ENCODE results near the gene MLLT3. TPM values are rescaled to one million over a fixed set of nuclear protein-coding genes. Genes with fewer than 3 reads are reported as not detected.

MLLT3 gene
- total RNA-seq, 1 donor from 2014 or later = 3.8 TPM

GRCh38 chr9:20625003-20625349, 2.7 kb upstream of the MLLT3 start:
- DNase-seq (ENCODE audit: low read depth in 2 of 2) = no peak

DNA sequence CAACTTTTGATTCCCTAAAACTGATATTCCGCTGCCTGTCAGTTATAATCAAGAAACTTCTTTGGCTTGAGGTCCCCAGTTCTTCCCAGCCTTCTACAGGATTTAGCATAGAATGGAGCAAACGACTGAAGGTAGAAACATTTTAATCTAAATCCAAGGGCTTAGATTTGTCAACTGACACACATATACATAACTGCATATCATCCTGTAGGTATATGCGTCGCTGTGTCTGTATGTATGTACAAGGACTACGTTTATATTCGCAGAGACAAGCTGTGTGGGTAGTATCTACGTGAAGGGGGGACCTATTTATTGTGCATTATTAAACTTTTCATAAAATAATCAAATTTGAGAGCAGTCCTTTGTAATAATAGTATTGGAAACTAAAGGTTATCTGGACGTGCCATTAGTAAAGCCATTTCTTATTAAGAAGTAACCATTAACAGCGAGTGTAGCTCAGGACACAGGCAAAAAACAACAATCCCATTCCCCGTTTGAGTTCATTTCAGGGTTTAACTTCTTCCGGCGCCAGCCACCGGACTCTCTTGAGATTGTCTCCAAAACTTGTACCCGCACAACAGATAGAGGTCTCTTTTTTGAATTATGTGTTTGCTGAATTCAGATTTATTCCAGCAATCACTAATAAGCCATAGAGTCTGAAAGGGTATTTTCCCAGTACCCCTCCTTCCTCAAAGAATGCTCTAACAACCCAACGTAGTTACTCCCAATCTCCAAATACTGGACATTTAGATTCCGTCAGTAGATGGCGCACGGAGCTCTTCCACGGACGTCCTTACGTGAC, 2.1 kb upstream of the MLLT3 start:
- DNase-seq (ENCODE audit: low read depth in 2 of 2) = peak; percentile 81 to 86

GRCh38 chr9:20623748-20624124, 1.4 kb upstream of the MLLT3 start:
- DNase-seq (ENCODE audit: low read depth in 2 of 2) = peak in 1 of 2 donors; percentile 7

DNA sequence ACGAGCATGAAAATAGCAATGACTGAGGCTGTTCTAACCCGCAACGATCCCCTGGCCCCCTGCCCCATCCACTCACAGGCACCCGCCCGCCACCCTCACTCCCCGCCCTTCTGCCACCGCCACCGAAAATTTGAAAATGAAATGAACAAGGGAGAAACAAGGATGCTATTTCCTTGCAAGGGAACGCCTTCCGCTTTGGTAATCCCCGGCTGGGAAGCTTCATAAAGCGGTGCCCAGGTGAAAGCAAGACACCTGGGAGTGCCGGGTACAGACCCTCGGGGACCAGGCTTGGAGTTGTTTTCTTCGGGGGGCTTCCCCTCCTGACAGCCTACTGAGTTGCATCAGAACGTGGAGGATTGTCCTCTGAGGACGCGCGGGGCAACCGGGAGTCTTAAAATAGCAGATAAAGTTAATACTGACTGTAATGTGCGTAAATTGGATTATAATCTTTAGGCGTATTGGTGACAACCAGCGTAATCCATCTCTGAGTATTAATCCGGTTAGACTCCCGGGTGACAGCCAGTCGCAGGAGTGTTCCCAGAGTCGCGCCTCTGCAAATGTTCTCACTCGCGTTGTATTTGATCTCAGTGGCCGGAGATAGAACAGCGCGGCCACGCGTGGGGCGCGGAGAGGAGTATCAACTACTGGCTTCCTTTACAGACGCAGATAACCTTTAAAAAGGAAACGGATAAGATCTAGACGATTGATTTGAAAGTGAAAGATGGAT, 885 bp upstream of the MLLT3 start:
- DNase-seq (ENCODE audit: low read depth in 2 of 2) = peak; percentile 6 to 15

GRCh38 chr9:20621471-20622329, 599 bp downstream of the MLLT3 start:
- peak; percentile 72 to 77 for DNase-seq (ENCODE audit: low read depth in 2 of 2)

DNA sequence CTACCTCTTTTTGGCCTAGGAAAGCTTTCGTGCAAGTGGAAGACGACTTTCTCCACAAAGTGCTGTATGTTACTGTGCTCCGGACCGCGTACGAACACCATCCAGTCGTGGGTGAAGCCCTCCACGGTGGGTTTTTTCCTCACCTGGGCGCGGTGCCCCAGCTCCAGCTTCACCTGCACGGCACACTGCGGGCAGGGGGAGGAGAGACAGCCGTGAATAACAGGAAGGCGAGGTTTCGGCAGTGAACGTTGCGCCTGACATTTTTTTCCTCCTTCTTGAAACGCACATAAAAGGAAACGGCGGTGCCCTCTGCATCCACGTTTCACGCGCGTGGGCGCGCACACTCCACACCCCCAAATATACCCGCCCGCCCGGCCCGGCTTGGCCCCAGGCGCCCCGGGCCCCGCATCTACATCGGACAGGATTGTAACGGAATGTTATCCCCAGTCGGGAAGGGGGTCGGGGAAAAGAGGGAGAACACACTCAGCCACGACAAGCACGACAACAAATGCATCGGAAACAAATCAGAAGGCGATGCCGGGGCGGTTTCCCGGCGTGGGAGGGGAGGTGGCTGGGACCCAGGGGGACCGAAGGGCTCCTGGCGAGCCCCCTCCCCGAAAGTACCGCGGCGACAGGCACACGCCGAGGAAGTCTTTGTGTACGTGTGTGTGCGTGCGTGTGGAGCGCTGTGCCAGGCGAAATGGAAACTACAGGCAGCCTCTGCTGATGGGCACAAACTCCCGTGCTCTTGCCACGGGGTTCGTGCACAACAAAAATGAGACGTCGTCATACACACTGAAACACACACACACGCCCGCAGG, 1.4 kb downstream of the MLLT3 start:
- peak; percentile 61 to 64 for DNase-seq (ENCODE audit: low read depth in 2 of 2)

GRCh38 chr9:20619487-20620200, 2.7 kb downstream of the MLLT3 start:
- peak; percentile 2 to 8 for DNase-seq (ENCODE audit: low read depth in 2 of 2)

GRCh38 chr9:20618361-20618802, 3.9 kb downstream of the MLLT3 start:
- peak; percentile 90 to 93 for DNase-seq (ENCODE audit: low read depth in 2 of 2)

DNA sequence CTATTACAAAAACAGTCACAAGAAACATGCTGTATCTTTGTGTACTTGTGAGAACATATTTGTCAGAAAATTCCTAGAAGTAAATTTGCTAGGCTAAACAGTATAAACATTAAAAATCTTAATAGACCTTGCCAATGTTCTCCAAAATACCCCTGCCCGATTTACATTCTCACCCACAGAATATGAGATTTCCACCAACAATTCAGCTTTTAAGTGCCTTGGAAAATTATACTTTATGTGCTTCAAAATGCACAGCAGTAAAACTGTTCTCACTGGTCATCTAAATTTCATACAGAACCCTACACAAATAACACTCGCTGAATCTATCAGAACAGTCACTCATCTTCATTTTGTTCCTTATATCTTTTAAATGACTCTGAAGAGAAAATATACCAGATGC, 5.5 kb downstream of the MLLT3 start:
- no peak for DNase-seq (ENCODE audit: low read depth in 2 of 2)

DNA sequence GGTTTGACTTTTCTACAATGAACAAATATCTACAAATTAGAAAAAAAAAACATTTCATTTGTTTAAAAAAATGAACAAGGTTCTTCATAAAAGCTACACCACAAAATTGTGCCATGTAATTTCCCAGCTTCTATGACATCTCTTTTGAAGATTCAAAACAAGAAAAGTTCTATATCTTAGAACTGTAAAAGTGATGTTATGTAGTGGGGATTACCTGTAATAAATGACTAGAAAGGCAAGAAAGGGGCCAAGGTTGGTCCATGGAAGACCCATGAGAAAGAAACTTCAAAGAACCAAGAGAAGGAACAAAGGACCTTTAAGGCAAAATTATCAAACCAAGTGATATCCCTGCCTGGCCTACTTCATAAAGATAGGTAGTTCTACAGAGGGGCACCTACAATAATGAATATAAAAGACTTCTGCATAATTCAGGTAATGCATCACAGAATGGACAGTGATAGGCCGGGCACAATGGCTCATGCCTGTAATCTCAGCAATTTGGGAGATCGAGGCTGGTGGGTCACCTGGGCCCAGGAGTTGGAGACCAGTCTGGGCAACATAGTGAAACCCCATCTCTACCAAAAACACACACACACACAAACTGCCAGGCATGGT, 7.6 kb downstream of the MLLT3 start:
- DNase-seq (ENCODE audit: low read depth in 2 of 2) = no peak

GRCh38 chr9:20611691-20612287, 10.5 kb downstream of the MLLT3 start:
- DNase-seq (ENCODE audit: low read depth in 2 of 2) = peak in 1 of 2 donors; percentile 33

GRCh38 chr9:20610591-20610990, 11.7 kb downstream of the MLLT3 start:
- DNase-seq (ENCODE audit: low read depth in 2 of 2) = no peak

DNA sequence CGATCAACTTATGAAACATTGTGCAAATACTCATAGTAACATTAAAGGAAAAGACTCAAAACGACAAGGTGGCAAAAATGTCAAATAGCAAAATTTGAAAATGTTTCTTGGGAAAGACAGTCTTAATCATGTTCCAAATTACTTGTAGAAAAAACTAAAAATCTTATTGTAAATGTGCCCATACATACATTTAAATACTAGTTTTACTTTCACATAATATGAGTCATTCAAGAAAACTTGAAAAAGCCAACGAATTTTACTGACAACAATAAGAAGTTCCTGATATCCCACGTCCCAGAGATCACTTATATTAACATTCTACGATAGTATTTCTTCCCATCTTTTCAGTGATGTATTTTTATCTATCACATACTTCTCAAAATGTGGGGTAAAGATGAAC, 13.7 kb downstream of the MLLT3 start:
- no peak for DNase-seq (ENCODE audit: low read depth in 2 of 2)

DNA sequence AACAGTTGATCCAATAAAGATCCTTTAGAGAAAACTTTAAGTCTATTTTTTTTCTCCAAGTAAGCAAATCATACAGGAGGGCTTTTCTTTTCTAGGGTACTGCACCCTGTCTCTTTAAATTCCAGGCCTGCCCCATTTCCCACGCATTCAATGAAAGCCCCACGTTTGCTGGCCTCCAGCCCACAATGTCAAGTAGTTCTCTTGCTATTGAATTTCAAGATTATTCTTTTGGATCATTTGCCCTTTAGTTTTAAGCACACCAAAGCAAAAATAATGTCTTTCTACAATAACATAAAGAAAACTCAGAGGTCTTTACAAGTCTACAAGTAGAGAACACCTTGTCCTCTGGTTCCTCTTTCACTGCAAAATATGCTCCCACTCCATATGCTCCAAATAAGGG, 15.6 kb downstream of the MLLT3 start:
- no peak for DNase-seq (ENCODE audit: low read depth in 2 of 2)

DNA sequence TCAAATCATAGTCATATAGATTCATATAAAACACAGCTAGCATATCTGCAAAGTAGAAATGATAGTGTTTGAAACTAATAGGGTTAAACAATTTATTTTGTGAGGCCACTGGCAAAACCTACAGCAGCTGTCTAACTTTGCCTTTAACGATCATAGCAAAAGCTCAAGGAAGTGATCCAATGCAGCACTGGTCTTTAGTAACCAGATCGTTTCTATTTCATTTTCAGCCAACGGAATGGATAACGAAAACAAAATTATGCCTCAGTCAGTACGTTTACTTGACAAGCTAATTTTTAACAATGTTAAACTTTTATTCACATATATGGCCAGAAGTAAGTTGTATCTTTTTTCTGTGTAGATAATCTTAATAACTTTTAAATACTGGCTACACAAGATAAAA, 17.7 kb downstream of the MLLT3 start:
- peak in 1 of 2 donors; percentile 66 for DNase-seq (ENCODE audit: low read depth in 2 of 2)

DNA sequence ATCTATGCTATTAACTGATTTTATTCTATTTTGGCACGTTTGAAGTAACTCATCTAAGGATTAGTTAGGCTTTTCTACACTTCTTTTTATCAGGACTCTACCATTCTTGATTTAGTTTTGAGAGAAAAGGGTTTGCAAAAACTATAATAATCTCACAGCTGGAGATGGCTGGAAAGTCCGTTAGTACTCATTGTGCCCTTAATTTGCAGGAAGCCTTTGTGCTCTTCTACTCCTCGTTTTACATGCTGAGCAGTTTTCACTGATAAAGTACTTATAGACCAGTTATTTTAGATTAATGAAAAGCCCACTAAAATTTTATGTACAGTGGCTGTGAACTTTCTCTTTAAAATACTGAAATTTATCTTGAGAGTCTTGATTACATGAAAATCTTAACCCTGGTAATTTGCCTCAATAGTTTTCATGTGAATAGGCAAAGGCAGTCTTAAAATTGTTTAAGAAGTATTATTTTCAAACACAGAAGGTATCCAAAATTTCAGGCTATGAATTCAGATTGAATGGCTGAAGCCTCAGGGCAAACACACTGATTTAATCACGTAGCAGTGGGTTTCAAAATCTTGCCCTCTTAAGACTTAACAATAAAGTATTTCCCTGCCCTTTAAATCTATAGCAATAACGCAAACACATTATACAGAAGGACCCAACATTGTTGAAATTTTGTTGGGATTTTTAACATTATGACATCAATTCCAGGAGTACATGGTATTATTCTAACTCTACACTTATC, 18.6 kb downstream of the MLLT3 start:
- DNase-seq (ENCODE audit: low read depth in 2 of 2) = no peak

DNA sequence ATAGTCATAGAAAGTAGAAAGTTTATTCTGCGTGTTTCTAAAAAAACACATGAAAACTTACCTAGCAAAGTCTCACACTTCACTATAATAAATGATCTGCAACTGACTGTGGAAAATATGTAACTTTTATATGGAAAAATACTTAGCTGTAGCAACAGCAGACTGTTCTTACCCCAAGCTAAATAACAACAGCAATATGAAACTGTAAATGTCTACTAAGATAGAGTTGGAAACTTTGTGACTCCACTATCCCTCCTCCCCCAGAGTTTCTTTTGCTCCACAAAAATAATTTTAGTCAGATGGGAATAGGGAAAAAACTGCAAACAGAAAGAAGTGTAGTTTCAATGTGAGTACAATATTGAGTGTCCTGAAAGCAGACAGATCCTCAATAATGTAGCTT, 21.0 kb downstream of the MLLT3 start:
- no peak for DNase-seq (ENCODE audit: low read depth in 2 of 2)

GRCh38 chr9:20599195-20599594, 23.1 kb downstream of the MLLT3 start:
- no peak for DNase-seq (ENCODE audit: low read depth in 2 of 2)

GRCh38 chr9:20598367-20598766, 23.9 kb downstream of the MLLT3 start:
- DNase-seq (ENCODE audit: low read depth in 2 of 2) = no peak

All from lung microvascular endothelial cell (primary cell).